ENCODE measurements around the gene CASQ2. TPM values are rescaled to one million over a fixed set of nuclear protein-coding genes. Genes with fewer than 3 reads are reported as not detected.

The CASQ2 gene
- total and polyA plus RNA-seq, 5 donors, result 702 to 865 (median 753) TPM

DNA sequence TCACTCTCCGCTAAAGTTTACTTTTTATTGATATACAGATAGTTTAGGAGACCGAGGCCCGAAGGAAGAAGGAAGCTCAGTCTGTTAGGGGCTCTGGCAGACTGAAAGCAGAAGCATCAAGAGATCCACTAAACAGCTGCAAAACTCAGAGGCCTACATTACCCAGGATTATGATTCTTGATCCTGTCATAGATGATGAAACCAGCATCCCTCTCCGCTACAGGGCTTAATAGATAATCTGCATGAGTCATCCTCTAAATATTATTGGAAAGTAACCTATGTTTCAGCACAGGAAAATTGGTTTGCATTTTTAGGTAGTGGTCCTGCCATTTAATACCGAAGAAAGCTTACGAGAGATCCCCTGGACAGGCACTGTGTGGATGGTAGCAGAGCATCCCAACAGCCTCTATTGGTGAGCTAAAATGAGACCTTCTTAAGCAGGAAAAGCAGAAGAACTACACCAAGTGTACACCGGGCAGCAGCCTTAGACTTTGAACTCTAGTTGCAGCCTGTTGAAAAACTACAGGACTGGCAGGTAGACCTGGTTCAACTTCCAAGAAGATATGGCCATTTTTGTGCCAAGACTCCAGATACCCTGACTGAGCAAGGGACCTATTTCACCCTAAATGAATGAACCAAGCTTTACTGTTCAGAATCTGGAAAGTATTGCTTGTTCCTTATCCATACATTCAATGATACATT lies 6.8 kb downstream of the CASQ2 start:
- intact Hi-C loops (cut with DNase I), result loop anchor here in 3 of 4 donors (5.0 to 10.0 kb wide), 2 partner anchors 44 to 47 kb away; no protein-coding TSS in a partner anchor
- 84% methylated on average over 7 of the region's 7 CpGs for WGBS

DNA sequence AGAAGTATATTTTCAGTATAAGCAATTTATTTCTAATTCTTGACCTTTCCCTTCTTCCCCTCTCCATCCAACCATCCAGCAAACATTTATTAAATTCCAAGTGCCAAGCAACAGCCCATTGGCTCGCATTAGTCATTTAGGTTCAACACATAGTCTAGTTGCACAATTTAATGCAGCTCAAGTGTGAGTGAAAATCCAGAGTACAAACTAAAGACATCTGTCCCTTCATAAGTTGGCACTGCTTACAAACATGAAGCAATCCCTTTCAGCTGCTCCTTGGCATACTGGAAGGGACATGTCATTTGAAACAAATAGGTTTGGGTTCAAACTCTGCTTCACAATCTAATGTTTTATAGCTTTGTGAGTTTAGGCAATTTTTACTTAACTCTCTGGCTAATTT lies 10.7 kb downstream of the CASQ2 start:
- ATAC-seq, result no peak
- peaks cover 13% of the 10 kb centered on the region for H3K4me1 ChIP-seq (ENCODE audit: control insufficient read depth, insufficient read depth, low read length)
- intact Hi-C loops (cut with DNase I), result no loop called here
- no peak for DNase-seq
- H3K9me3 ChIP-seq (ENCODE audit: control insufficient read depth, low read length), result no peaks in the 10 kb centered on the region
- no peak overlapping the region for H3K4me3 ChIP-seq (ENCODE audit: low read length)
- H3K27ac ChIP-seq (ENCODE audit: low read length), result no peak overlapping the region
- no peaks in the 10 kb centered on the region for H3K27me3 ChIP-seq (ENCODE audit: control insufficient read depth, insufficient read depth)
- 0% methylated on average over 1 of the region's 1 CpG for WGBS

More for the DNA sequence above, 6.8 kb downstream of the CASQ2 start:
- Histone ChIP-seq H3K27me3 (ENCODE audit: control insufficient read depth, insufficient read depth) (no peaks in the 10 kb centered on the region), H3K9me3 (ENCODE audit: control insufficient read depth, low read length) (no peaks in the 10 kb centered on the region), H3K4me3 (ENCODE audit: low read length) (no peak overlapping the region), H3K4me1 (ENCODE audit: control insufficient read depth, insufficient read depth, low read length) (peaks cover 2% of the 10 kb centered on the region), H3K27ac (ENCODE audit: low read length) (no peak overlapping the region)
- no peak for ATAC-seq
- no peak for DNase-seq

DNA sequence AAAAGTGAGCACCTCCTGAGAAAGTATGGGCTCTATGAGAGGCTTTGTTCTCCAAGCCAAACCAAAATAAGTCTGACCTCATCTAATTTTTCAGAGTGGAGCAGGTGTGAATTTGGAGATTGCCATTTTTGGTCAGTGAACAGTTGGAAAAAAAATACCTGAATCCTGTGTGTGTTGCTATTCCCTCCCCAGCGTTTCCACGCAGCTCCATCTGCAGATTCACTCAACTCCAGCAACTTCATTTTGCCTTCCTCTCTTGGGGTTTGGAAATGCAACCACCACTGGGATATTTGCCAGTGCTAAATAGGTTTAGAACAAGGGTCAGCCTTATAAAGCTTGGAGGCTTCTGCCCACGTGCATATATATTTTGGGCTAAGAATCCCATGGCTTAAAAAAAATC lies 11.2 kb downstream of the CASQ2 start:
- H3K4me3 ChIP-seq (ENCODE audit: low read length), result no peak overlapping the region
- H3K9me3 ChIP-seq (ENCODE audit: control insufficient read depth, low read length), result no peaks in the 10 kb centered on the region
- WGBS, result 30% methylated on average over 3 of the region's 3 CpGs
- H3K27me3 ChIP-seq (ENCODE audit: control insufficient read depth, insufficient read depth), result no peaks in the 10 kb centered on the region
- intact Hi-C loops (cut with DNase I), result no loop called here
- H3K27ac ChIP-seq (ENCODE audit: low read length), result peak overlapping the region; percentile 56
- H3K4me1 ChIP-seq (ENCODE audit: control insufficient read depth, insufficient read depth, low read length), result peaks cover 13% of the 10 kb centered on the region
- ATAC-seq (no peak), DNase-seq (no peak)

DNA sequence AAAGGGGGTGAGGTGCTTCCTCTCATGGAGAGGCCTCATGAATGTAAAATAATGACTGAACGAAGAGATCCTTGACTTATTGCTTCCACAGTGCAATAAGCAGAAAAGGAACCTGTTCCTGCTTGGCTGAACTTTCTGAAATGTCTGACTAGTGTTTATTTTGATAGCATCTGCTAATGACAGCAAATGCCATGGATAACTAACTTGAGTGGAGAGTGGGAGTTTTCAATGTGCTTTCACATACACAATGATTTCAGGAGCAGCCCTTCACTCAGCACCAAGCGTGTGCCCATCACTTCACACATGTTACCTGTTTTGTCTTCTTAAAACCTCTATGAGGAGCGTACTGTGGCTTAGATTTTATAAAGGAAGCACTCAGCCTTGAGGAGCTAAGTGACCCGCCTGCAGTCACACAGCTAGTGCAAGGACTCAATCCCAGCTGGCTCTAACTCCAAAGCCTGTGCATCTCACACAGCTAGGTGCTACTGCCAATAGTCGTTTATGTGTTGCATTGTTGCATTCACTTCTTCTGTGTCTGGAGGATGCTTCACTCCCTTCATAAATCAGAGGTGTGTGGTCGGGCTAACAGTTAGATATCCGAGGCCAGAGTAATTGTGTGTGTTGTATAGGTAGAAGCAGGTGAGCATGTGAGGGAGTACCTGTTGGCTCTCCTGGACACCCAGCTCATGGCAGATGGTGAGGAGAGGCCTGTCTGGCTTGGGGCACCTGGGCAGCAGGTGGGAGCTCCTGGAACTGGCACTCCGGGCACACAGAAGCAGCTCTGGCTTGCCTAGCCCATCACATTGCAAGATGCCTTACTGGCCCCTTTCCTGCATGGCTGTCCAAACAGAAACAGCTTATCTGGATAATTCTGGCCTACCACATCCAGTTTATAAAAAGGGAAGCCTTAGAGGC lies 12.8 kb downstream of the CASQ2 start:
- ATAC-seq (no peak), DNase-seq (no peak)
- intact Hi-C loops (cut with DNase I), result no loop called here
- H3K4me3 ChIP-seq (ENCODE audit: low read length), result no peak overlapping the region
- H3K9me3 ChIP-seq (ENCODE audit: control insufficient read depth, low read length), result no peaks in the 10 kb centered on the region
- peaks cover 13% of the 10 kb centered on the region for H3K4me1 ChIP-seq (ENCODE audit: control insufficient read depth, insufficient read depth, low read length)
- H3K27me3 ChIP-seq (ENCODE audit: control insufficient read depth, insufficient read depth), result no peaks in the 10 kb centered on the region
- 67% methylated on average over 8 of the region's 8 CpGs for WGBS
- peak overlapping the region; percentile 74 for H3K27ac ChIP-seq (ENCODE audit: low read length)

DNA sequence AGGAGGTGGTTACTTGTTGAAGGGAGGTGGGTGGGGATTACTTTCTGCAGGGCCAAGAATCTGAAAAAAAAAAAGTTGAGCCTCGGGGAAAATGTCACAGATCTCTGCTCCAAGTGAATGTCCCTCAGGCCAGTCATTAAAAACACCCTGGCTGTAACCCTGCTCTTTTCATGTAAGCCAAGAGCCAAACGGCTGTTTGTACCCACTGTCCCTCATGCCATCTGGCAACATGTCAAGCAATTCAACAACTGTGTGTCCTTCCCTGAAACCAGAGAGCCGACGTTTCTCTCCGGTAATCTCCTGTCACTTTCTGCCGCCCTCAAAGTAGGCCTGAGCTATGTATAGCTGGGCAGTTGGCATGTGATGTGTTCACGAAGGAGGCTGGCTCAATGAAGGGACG lies 14.7 kb downstream of the CASQ2 start:
- Histone ChIP-seq H3K4me1 (ENCODE audit: control insufficient read depth, insufficient read depth, low read length) (peaks cover 16% of the 10 kb centered on the region), H3K9me3 (ENCODE audit: control insufficient read depth, low read length) (no peaks in the 10 kb centered on the region), H3K27ac (ENCODE audit: low read length) (peak overlapping the region; percentile 93), H3K4me3 (ENCODE audit: low read length) (no peak overlapping the region), H3K27me3 (ENCODE audit: control insufficient read depth, insufficient read depth) (no peaks in the 10 kb centered on the region)
- DNase-seq (peak; percentile 43 to 59 (median 52)), ATAC-seq (peak; percentile 85)
- WGBS, result 37% methylated on average over 8 of the region's 8 CpGs
- intact Hi-C loops (cut with DNase I), result no loop called here

DNA sequence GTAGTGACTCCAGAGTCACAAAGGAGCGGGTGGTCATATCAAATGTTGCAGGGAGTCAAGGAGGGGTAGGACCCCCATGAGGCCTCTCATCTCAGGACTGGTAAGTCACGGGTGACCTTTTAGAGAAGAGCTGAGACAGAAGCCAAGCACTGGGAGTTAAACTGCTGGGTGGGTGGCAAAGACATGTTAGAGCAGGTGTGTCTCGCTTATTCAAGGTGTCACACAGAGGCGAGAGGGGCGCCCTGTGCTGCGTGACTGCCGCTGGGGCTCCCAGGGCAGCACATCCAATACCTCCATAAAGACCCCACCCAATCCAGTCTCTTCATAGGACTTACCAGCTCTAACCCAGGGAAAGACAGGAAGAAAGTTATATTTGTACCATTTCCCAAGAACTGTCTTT lies 15.2 kb downstream of the CASQ2 start:
- WGBS, result 76% methylated on average over 7 of the region's 7 CpGs
- Histone ChIP-seq H3K9me3 (ENCODE audit: control insufficient read depth, low read length) (no peaks in the 10 kb centered on the region), H3K27ac (ENCODE audit: low read length) (peak overlapping the region; percentile 68), H3K4me1 (ENCODE audit: control insufficient read depth, insufficient read depth, low read length) (peaks cover 14% of the 10 kb centered on the region), H3K4me3 (ENCODE audit: low read length) (no peak overlapping the region), H3K27me3 (ENCODE audit: control insufficient read depth, insufficient read depth) (no peaks in the 10 kb centered on the region)
- intact Hi-C loops (cut with DNase I), result no loop called here
- ATAC-seq, result no peak
- DNase-seq, result no peak

DNA sequence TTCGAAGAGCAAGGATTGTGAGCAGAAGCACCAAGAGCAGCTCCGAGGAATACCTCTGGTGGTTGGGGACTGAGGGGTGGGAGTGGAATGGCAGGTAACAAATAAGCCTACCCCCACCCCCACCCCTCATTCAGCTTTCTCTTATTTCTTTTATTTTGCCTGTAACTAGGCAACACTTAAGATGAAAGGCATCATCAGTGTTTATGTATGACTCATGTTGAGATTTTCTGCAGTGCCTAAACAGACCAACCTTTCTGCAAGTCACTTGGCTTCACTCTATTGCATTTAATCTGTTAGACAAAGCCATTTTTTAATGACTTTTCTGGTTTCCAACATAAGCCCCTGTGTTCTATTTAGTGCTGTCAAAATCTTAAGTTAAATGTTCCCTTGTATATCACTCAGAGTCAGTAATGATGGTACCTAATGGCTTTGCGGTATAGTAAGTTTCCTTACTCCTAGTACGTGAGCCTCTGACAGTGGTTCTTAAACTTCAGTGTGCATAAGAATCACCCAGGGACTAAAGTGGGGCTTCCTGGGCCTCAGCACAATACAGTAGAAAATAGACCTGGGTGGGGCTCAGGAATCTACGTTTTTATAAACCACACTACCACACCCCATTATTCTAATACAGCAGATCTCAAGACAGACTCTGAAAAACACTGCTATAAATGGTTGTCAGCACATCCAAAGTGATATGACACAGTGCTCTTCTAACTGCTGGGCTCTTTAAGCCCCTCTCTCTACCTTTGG lies 19.9 kb downstream of the CASQ2 start:
- DNase-seq, result no peak
- Histone ChIP-seq H3K4me3 (ENCODE audit: low read length) (no peak overlapping the region), H3K27ac (ENCODE audit: low read length) (no peak overlapping the region), H3K4me1 (ENCODE audit: control insufficient read depth, insufficient read depth, low read length) (peaks cover 6% of the 10 kb centered on the region), H3K27me3 (ENCODE audit: control insufficient read depth, insufficient read depth) (no peaks in the 10 kb centered on the region), H3K9me3 (ENCODE audit: control insufficient read depth, low read length) (no peaks in the 10 kb centered on the region)
- ATAC-seq, result peak in 1 of 2 donors; percentile 58
- intact Hi-C loops (cut with DNase I), result no loop called here
- 59% methylated on average over 5 of the region's 5 CpGs for WGBS

DNA sequence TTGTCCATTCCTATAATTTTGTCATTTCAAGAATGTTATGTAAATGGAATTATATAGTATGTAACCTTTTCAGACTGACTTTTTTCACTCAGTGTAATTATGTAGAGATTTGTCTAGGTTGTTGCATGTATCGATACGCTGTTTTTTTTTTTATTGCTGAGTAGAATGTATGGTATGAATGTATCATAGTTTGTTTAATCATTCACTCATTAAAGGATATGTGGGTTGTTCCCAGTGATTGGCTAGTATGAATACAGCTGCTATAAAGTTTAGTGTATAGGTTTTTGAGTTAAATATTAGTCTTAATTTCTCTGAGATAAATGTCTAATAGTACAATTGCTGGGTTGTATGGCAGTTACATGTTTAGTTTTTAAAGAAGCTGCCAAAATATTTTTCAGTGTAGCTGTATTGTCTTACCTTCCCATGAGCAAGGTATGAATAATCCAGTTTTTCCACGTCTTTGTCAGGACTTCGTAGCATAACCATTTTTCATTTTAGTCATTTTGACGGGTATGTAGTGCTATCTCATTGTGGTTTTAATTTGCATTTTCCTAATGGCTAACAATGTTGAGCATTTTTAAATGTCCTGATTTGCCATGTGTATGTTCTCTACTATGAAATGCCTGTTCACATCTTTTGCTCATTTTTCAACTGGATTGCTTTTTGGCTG lies 22.4 kb downstream of the CASQ2 start:
- no peak overlapping the region for H3K4me3 ChIP-seq (ENCODE audit: low read length)
- DNase-seq (no peak), ATAC-seq (no peak)
- no peaks in the 10 kb centered on the region for H3K9me3 ChIP-seq (ENCODE audit: control insufficient read depth, low read length)
- no peak overlapping the region for H3K27ac ChIP-seq (ENCODE audit: low read length)
- intact Hi-C loops (cut with DNase I), result no loop called here
- H3K4me1 ChIP-seq (ENCODE audit: control insufficient read depth, insufficient read depth, low read length), result peaks cover 4% of the 10 kb centered on the region
- 89% methylated on average over 5 of the region's 5 CpGs for WGBS
- no peaks in the 10 kb centered on the region for H3K27me3 ChIP-seq (ENCODE audit: control insufficient read depth, insufficient read depth)

DNA sequence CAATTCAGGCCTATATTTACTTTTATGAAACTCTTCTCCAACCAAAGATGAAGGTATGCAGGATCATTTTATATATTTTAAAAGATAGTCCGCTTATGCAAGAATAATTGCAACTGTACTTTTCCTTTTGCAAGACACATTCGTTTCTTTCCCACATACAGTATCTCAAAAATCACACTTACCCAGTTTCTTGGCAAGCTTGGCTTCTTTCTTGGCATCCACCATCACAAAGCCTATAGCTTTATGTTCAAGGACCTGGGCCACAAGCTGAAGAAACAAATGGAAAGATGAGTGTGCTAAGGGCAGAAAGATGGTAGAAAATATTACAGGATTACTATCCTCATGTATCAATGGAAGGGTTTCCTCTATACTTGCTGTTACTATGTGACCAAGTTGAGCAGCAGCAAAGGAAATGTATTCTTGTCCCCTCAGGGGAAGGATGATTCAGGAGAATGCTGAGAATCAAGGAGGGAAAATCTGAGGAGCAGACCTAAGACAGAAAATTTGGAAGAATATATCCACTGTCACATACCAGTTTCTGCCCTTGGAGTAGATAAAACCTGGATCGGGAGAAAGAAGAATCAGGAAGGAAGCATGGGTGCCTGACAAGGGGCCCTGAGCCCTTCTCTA lies 23.8 kb downstream of the CASQ2 start:
- peaks cover 4% of the 10 kb centered on the region for H3K4me1 ChIP-seq (ENCODE audit: control insufficient read depth, insufficient read depth, low read length)
- ATAC-seq, result no peak
- H3K4me3 ChIP-seq (ENCODE audit: low read length), result no peak overlapping the region
- no peak overlapping the region for H3K27ac ChIP-seq (ENCODE audit: low read length)
- intact Hi-C loops (cut with DNase I), result no loop called here
- no peaks in the 10 kb centered on the region for H3K27me3 ChIP-seq (ENCODE audit: control insufficient read depth, insufficient read depth)
- 58% methylated on average over 3 of the region's 3 CpGs for WGBS
- no peak for DNase-seq
- no peaks in the 10 kb centered on the region for H3K9me3 ChIP-seq (ENCODE audit: control insufficient read depth, low read length)

DNA sequence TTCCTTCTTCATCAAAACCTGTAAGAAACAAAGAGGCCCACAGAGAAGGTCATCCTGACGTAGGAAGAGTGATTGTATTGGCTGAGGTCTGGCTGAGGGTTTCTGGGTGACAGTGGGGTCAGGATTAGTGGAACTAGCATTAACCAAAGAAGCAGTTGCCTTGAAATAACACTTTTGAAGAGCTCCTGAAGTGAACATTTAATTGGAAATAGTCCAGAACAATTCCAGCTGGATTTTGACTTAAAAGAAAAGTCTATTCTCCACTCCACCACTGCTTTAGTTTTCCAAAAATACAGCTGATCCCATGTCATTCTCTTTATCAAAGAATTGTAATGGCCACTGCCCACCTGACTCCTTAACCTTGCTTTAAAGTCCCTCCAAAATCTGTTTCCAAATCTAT lies 27.7 kb downstream of the CASQ2 start:
- Histone ChIP-seq H3K4me1 (ENCODE audit: control insufficient read depth, insufficient read depth, low read length) (no peaks in the 10 kb centered on the region), H3K4me3 (ENCODE audit: low read length) (no peak overlapping the region), H3K9me3 (ENCODE audit: control insufficient read depth, low read length) (no peaks in the 10 kb centered on the region), H3K27ac (ENCODE audit: low read length) (no peak overlapping the region), H3K27me3 (ENCODE audit: control insufficient read depth, insufficient read depth) (no peaks in the 10 kb centered on the region)
- intact Hi-C loops (cut with DNase I), result no loop called here
- ATAC-seq (no peak), DNase-seq (no peak)
- 45% methylated on average over 1 of the region's 1 CpG for WGBS
